K562 (cell line): Measurements from ENCODE around the gene MTERF2. TPM values are rescaled to one million over a fixed set of nuclear protein-coding genes. Genes with fewer than 3 reads are reported as not detected.

Experiments
- ATAC-seq: fragments of 200-7000 bp; cut with Tn5 transposase; 3 replicates; pipeline ENCODE4 v1.9.1; 2020; ENCODE audit warnings: moderate library complexity
- BruUV-seq: library from RNA; stranded (reverse); fragments of 400-500 nt; replicated peaks from 2 replicates; lab custom pipeline; 2021; lab: Mats Ljungman, UMichigan
- CTCF ChIA-PET: fragments of 300-600 bp; formaldehyde crosslinking; extraction: SDS; loops from one replicate; lab custom pipeline; 2021; ENCODE audit warnings: low intra/inter-chr PET ratio; lab: Yijun Ruan, JAX
- POLR2A ChIA-PET: fragments of 300-600, 350-650 bp; sonication (Branson Sonifier 250); formaldehyde crosslinking; extraction: SDS; loops from one replicate; lab custom pipeline; 2021; ENCODE audit warnings: antibody characterized with exemption, inconsistent platforms; lab: Yijun Ruan, JAX
- DNase-seq, 4 experiments: peaks; one replicate each; pipeline versions ENCODE4 v3.0.0 to v3.0.0-alpha.2; 2011 to 2018; ENCODE audit warnings: low spot score in 3 of 4, mixed read lengths in 3 of 4; ENCODE audit errors: extremely low read depth in 1 of 4
- FAIRE-seq: peaks from 2 replicates; lab custom pipeline; 2011; peaks lifted over from hg19 to GRCh38; lab: Jason Lieb, UNC
- H2AFZ ChIP-seq: 2 replicates; pipeline ENCODE4 v1.6.0; 2011; ENCODE audit warnings: low read depth, low read length, control low read depth, inconsistent platforms
- H3K27ac ChIP-seq: fragments of 200-600 bp; 3 replicates; pipeline ENCODE4 v1.8.0; 2011; ENCODE audit warnings: low read depth, mild to moderate bottlenecking, control low read depth, inconsistent platforms, low read length, moderate library complexity, mixed read lengths; ENCODE audit errors: extremely low read depth
- H3K27me3 ChIP-seq, 2 experiments: fragments of 300-600 bp in 1 of 2; 2 replicates in 1 of 2; 3 replicates in 1 of 2; pipeline versions ENCODE4 v1.6.0 to v1.8.0; 2011; ENCODE audit warnings: inconsistent platforms in 2 of 2, low read length in 2 of 2, mild to moderate bottlenecking in 1 of 2, mixed read lengths in 1 of 2, moderate library complexity in 1 of 2; ENCODE audit not compliant: control insufficient read depth in 2 of 2, insufficient read depth in 2 of 2
- H3K36me3 ChIP-seq: fragments of 300-600 bp; 3 replicates; pipeline ENCODE4 v1.8.0; 2011; ENCODE audit warnings: mild to moderate bottlenecking, low read length, inconsistent platforms; ENCODE audit not compliant: control insufficient read depth, insufficient read depth
- H3K4me1 ChIP-seq, 2 experiments: fragments of 200-600 bp in 1 of 2; replicated peaks in 1 of 2; 2 replicates in 1 of 2; 3 replicates in 1 of 2; pipeline versions ENCODE4 v1.5.1 to v1.8.0; 2011; ENCODE audit warnings: inconsistent platforms in 2 of 2, low read length in 2 of 2, mild to moderate bottlenecking in 1 of 2, mixed read lengths in 1 of 2, moderate library complexity in 1 of 2; ENCODE audit not compliant: control insufficient read depth in 2 of 2, insufficient read depth in 2 of 2
- H3K4me2 ChIP-seq: 2 replicates; pipeline ENCODE4 v1.6.1; 2011; ENCODE audit warnings: low read length, control low read depth, inconsistent platforms, mixed read lengths; ENCODE audit not compliant: insufficient read depth
- H3K4me3 ChIP-seq: fragments of 200-600 bp; sonication (generic), shearing (Covaris generic); 2 replicates; pipeline ENCODE4 v1.5.1; 2016; ENCODE audit warnings: control low read depth, inconsistent platforms
- H3K79me2 ChIP-seq: fragments of 200-600 bp; 3 replicates; pipeline ENCODE4 v1.8.0; 2011; ENCODE audit warnings: low read length, inconsistent platforms; ENCODE audit not compliant: control insufficient read depth, insufficient read depth
- H3K9ac ChIP-seq, 2 experiments: 2 replicates each; pipeline versions ENCODE4 v1.6.0 to v1.6.1; 2011; ENCODE audit warnings: low read depth in 2 of 2, low read length in 2 of 2, control low read depth in 1 of 2, inconsistent platforms in 1 of 2, mild to moderate bottlenecking in 1 of 2, mixed read lengths in 1 of 2; ENCODE audit not compliant: insufficient read depth in 1 of 2
- H3K9me1 ChIP-seq: one replicate; pipeline ENCODE4 v1.6.0; 2011; ENCODE audit warnings: inconsistent platforms, mild to moderate bottlenecking, low read length, moderate library complexity; ENCODE audit not compliant: control insufficient read depth, insufficient read depth
- H3K9me3 ChIP-seq: replicated peaks from 2 replicates; pipeline ENCODE4 v1.5.1; 2011; ENCODE audit warnings: low read depth, low read length, inconsistent platforms; ENCODE audit not compliant: control insufficient read depth, insufficient read depth
- H4K20me1 ChIP-seq: replicated peaks from 2 replicates; pipeline ENCODE4 v1.6.1; 2011; ENCODE audit warnings: low read length, inconsistent platforms, mixed read lengths; ENCODE audit not compliant: control insufficient read depth, insufficient read depth
- CXXC5 ChIP-seq: fragments of 250-450 bp; sonication (Bioruptor Pico); IDR thresholded peaks from 2 replicates; pipeline ENCODE4 v1.8.0; 2022; ENCODE audit warnings: inconsistent platforms, mild to moderate bottlenecking, moderate library complexity
- EHMT2 ChIP-seq: fragments of 450-650 bp; IDR thresholded peaks from 2 replicates; pipeline ENCODE4 v1.6.1; 2018; ENCODE audit warnings: antibody characterized with exemption
- MEIS2 ChIP-seq: fragments of 450-650 bp; IDR thresholded peaks from 2 replicates; pipeline ENCODE4 v1.6.1; 2014; ENCODE audit warnings: mild to moderate bottlenecking; ENCODE audit not compliant: partially characterized antibody
- MGA ChIP-seq: fragments of 450-650 bp; IDR thresholded peaks from 2 replicates; pipeline ENCODE4 v1.6.1; 2016; ENCODE audit warnings: mild to moderate bottlenecking, moderate library complexity
- PBX2 ChIP-seq, 2 experiments: IDR thresholded peaks in 1 of 2; conservative IDR thresholded peaks in 1 of 2; 2 replicates each; pipeline ENCODE4 v1.6.1; 2016; ENCODE audit warnings: low read depth in 2 of 2, mild to moderate bottlenecking in 1 of 2, missing compliant biosample characterization in 1 of 2, missing genetic modification characterization in 1 of 2, moderate library complexity in 1 of 2
- ZNF3 ChIP-seq: fragments of 250-450 bp; sonication (Bioruptor Pico); IDR thresholded peaks from 2 replicates; pipeline ENCODE4 v1.5.0; 2021; ENCODE audit warnings: mild to moderate bottlenecking, moderate library complexity
- WGBS: fragments of 100-300 bp; shearing (Covaris generic); methylation state at CpG from one replicate; pipeline ENCODE4 v1.1.6; 2016; ENCODE audit warnings: low coverage, mixed read lengths; ENCODE audit not compliant: insufficient coverage; ENCODE audit errors: missing lambda C conversion rate; 5-methylcytosine and 5-hydroxymethylcytosine counted together
- in situ Hi-C: fragments of 300-500 bp; cut with MboI; formaldehyde crosslinking; loops from 4 replicates; pipeline ENCODE4 v1.15.0; 2018; ENCODE audit warnings: inconsistent platforms, mixed read lengths
- intact Hi-C: fragments of 100-400 bp; cut with micrococcal nuclease; formaldehyde crosslinking; loops from 2 replicates; pipeline ENCODE4 v1.14.2; 2022
- polyA plus RNA-seq, 8 experiments: library from polyadenylated mRNA; depleted of rRNA in 4 of 8; stranded (reverse) in 5 of 8; unstranded in 3 of 8; fragments of >200 nt; fragmentation: Nextera tagmentation in 2 of 8; fragmentation: Illumina TruSeq in 1 of 8; extraction: Ambion mirVana in 2 of 8; extraction: Trizol in 1 of 8; gene quantifications; 2 replicates each; pipeline versions ENCODE4 v1.2.1 to v1.2.3, GENCODE V29; 2011 to 2014; ENCODE audit warnings: inconsistent platforms in 1 of 8, missing spikeins in 1 of 8
- total RNA-seq, 7 experiments: library from RNA; depleted of rRNA in 6 of 7; stranded (reverse); fragments of >200 nt in 6 of 7; fragmentation: Illumina TruSeq in 2 of 7; extraction: Trizol in 2 of 7; gene quantifications; 2 replicates each; pipeline versions ENCODE4 v1.2.1 to v1.2.3, GENCODE V29; 2011 to 2021; ENCODE audit warnings: low replicate concordance in 1 of 7

The MTERF2 gene
- total and polyA plus RNA-seq, 9 of the 15 experiments (the other 6 are each of a cell fraction or from before 2014, with no cell fraction given): 10.0 to 63.2 (median 33.2) TPM

DNA sequence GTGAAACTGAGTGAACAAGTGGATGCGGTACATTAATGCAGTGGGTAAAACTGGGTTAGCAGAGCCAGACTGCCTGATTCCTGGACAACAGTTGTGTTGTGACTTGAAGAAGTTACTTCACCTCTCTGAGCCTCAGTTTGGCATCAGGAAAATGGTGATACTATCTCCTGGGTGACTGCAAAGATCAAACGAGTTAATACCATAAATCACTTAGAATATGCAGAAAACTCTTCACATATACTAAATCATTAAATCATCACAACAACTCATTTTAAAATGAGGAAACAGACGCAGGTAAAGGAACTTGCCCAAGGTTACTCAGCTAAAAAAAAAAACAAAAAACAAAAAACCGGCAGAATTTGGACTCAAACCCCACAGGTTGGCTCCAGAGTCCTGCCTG, 811 bp downstream of the MTERF2 start (continued):
- TF ChIP-seq PBX2 (CRISPR knock-in tag; IDR thresholded peaks at IDR 0.05; ENCODE audit: low read depth) (no peak), PBX2 (tag; conservative IDR thresholded peaks at IDR 0.05; ENCODE audit: low read depth) (peak; percentile 63), MEIS2 (peak; percentile 74)

- in situ Hi-C loops (no loop called here), intact Hi-C loops (loop anchor here (5.0 kb wide), 1 partner anchor 92 kb away; no protein-coding TSS in a partner anchor)
- no TSS peak for BruUV-seq
- peak overlapping the region; percentile 91 for H3K4me2 ChIP-seq
- H4K20me1 ChIP-seq: no peaks in the 10 kb centered on the region
- peak overlapping the region; percentile 28 for H2AFZ ChIP-seq
- CTCF ChIA-PET: no interaction called here
- WGBS: 11% methylated on average over 5 of the region's 5 CpGs
- peaks cover 38% of the 10 kb centered on the region for H3K79me2 ChIP-seq
- POLR2A ChIA-PET: interaction anchor here (1.2 to 4.0 kb wide), 2 partner anchors 10 to 109 kb away, joined by 3 to 18 read pairs; no protein-coding TSS in a partner anchor
- peak overlapping the region; percentile 64 for H3K4me3 ChIP-seq
- peaks cover 19 to 25% of the 10 kb centered on the region in 2 experiments for H3K4me1 ChIP-seq
- DNase-seq: peak in 3 of 4 experiments; percentile 22 to 61 (median 34)
- FAIRE-seq: peak; percentile 71
- H3K27ac ChIP-seq: peak overlapping the region; percentile 85
- H3K9me3 ChIP-seq: peaks cover 5% of the 10 kb centered on the region; the same call in 1 of the 2 replicates
- no peaks in the 10 kb centered on the region for H3K9me1 ChIP-seq
- ATAC-seq: peak; percentile 48
- peaks cover 39% of the 10 kb centered on the region for H3K36me3 ChIP-seq
- peak overlapping the region; percentile 79 to 97 for H3K9ac ChIP-seq
- no peaks in the 10 kb centered on the region for H3K27me3 ChIP-seq
- TF ChIP-seq EHMT2: no peak
- no peak for TF ChIP-seq ZNF3
- 0 out of 2 replicates have a peak, but pooled peaks have one; percentile 31 for TF ChIP-seq CXXC5 (CRISPR knock-in tag)
- peak; percentile 48 for TF ChIP-seq MGA
These were observed 1.5 kb downstream of the MTERF2 start for GRCh38 chr12:106985479-106985878.
